ENCODE results near the gene DGKH. TPM values are rescaled to one million over a fixed set of nuclear protein-coding genes. Genes with fewer than 3 reads are reported as not detected.
A peak's percentile ranks its signal among the peaks of the same experiment; 100 is the strongest.
"Not testable (repeated sequence)": the region's sequence is repeated elsewhere in the genome, so short reads cannot be mapped to it uniquely, and the experiment has no call there.

DGKH gene
- total RNA-seq, 1 experiment from 2014 or later: 7.3 TPM

- Histone ChIP-seq H3K79me2 (ENCODE audit: low read length) (no peaks in the 10 kb centered on the region), H3K9me2 (replicated peaks; ENCODE audit: insufficient read depth, low read length) (no peaks in the 10 kb centered on the region), H3K36me3 (ENCODE audit: insufficient read depth, low read length) (no peaks in the 10 kb centered on the region), H3K4me1 (ENCODE audit: low read length) (peaks cover 28% of the 10 kb centered on the region), H3K9me3 (ENCODE audit: low read length) (no peaks in the 10 kb centered on the region), H3K4me2 (ENCODE audit: low read depth, low read length, poor library complexity, severe bottlenecking) (no peak overlapping the region), H3K27ac (ENCODE audit: low read length) (no peak overlapping the region), H4K20me1 (ENCODE audit: insufficient read depth, low read depth, low read length) (no peaks in the 10 kb centered on the region), H3K27me3 (ENCODE audit: low read length) (no peaks in the 10 kb centered on the region), H3K4me3 (ENCODE audit: low read length) (no peak overlapping the region), H2AFZ (ENCODE audit: low read length) (no peak overlapping the region), H3K9ac (ENCODE audit: low read length) (no peak overlapping the region)
- no peak for DNase-seq
Measured at GRCh38 chr13:42225051-42225450, 176.6 kb downstream of the DGKH start.

- not testable (repeated sequence) for H3K4me2 ChIP-seq (ENCODE audit: low read depth, low read length, poor library complexity, severe bottlenecking); H3K4me3 ChIP-seq (ENCODE audit: low read length); DNase-seq; H3K36me3 ChIP-seq (ENCODE audit: insufficient read depth, low read length); H2AFZ ChIP-seq (ENCODE audit: low read length); H3K9me2 ChIP-seq (replicated peaks; ENCODE audit: insufficient read depth, low read length); H3K79me2 ChIP-seq (ENCODE audit: low read length); H3K27ac ChIP-seq (ENCODE audit: low read length); H4K20me1 ChIP-seq (ENCODE audit: insufficient read depth, low read depth, low read length); H3K9me3 ChIP-seq (ENCODE audit: low read length); H3K27me3 ChIP-seq (ENCODE audit: low read length); H3K9ac ChIP-seq (ENCODE audit: low read length)
- H3K4me1 ChIP-seq (ENCODE audit: low read length): peaks cover 14% of the 10 kb centered on the region
Measured at GRCh38 chr13:42226759-42227158, 178.3 kb downstream of the DGKH start.

- Histone ChIP-seq H4K20me1 (ENCODE audit: insufficient read depth, low read depth, low read length) (no peaks in the 10 kb centered on the region), H2AFZ (ENCODE audit: low read length) (no peak overlapping the region), H3K27ac (ENCODE audit: low read length) (no peak overlapping the region), H3K27me3 (ENCODE audit: low read length) (no peaks in the 10 kb centered on the region), H3K79me2 (ENCODE audit: low read length) (no peaks in the 10 kb centered on the region), H3K9me2 (replicated peaks; ENCODE audit: insufficient read depth, low read length) (no peaks in the 10 kb centered on the region), H3K9me3 (ENCODE audit: low read length) (no peaks in the 10 kb centered on the region), H3K4me3 (ENCODE audit: low read length) (no peak overlapping the region), H3K9ac (ENCODE audit: low read length) (no peak overlapping the region), H3K4me1 (ENCODE audit: low read length) (peaks cover 14% of the 10 kb centered on the region), H3K4me2 (ENCODE audit: low read depth, low read length, poor library complexity, severe bottlenecking) (peak overlapping the region; percentile 21), H3K36me3 (ENCODE audit: insufficient read depth, low read length) (no peaks in the 10 kb centered on the region)
- DNase-seq: no peak
Measured at GRCh38 chr13:42228527-42228926, 180.1 kb downstream of the DGKH start.

- no peak overlapping the region for H2AFZ ChIP-seq (ENCODE audit: low read length)
- no peaks in the 10 kb centered on the region for H3K9me3 ChIP-seq (ENCODE audit: low read length)
- no peak for DNase-seq
- H3K79me2 ChIP-seq (ENCODE audit: low read length): no peaks in the 10 kb centered on the region
- peaks cover 14% of the 10 kb centered on the region for H3K4me1 ChIP-seq (ENCODE audit: low read length)
- no peaks in the 10 kb centered on the region for H3K9me2 ChIP-seq (replicated peaks; ENCODE audit: insufficient read depth, low read length)
- H3K4me2 ChIP-seq (ENCODE audit: low read depth, low read length, poor library complexity, severe bottlenecking): no peak overlapping the region
- no peak overlapping the region for H3K9ac ChIP-seq (ENCODE audit: low read length)
- H3K36me3 ChIP-seq (ENCODE audit: insufficient read depth, low read length): no peaks in the 10 kb centered on the region
- H3K27ac ChIP-seq (ENCODE audit: low read length): no peak overlapping the region
- H4K20me1 ChIP-seq (ENCODE audit: insufficient read depth, low read depth, low read length): no peaks in the 10 kb centered on the region
- H3K4me3 ChIP-seq (ENCODE audit: low read length): no peak overlapping the region
- no peaks in the 10 kb centered on the region for H3K27me3 ChIP-seq (ENCODE audit: low read length)
Measured at GRCh38 chr13:42229287-42229686, 180.8 kb downstream of the DGKH start.

- H3K4me2 ChIP-seq (ENCODE audit: low read depth, low read length, poor library complexity, severe bottlenecking): no peak overlapping the region
- no peaks in the 10 kb centered on the region for H3K79me2 ChIP-seq (ENCODE audit: low read length)
- peaks cover 14% of the 10 kb centered on the region for H3K4me1 ChIP-seq (ENCODE audit: low read length)
- H3K36me3 ChIP-seq (ENCODE audit: insufficient read depth, low read length): no peaks in the 10 kb centered on the region
- no peak overlapping the region for H3K27ac ChIP-seq (ENCODE audit: low read length)
- H3K27me3 ChIP-seq (ENCODE audit: low read length): no peaks in the 10 kb centered on the region
- H3K9me3 ChIP-seq (ENCODE audit: low read length): no peaks in the 10 kb centered on the region
- no peaks in the 10 kb centered on the region for H4K20me1 ChIP-seq (ENCODE audit: insufficient read depth, low read depth, low read length)
- no peaks in the 10 kb centered on the region for H3K9me2 ChIP-seq (replicated peaks; ENCODE audit: insufficient read depth, low read length)
- H3K9ac ChIP-seq (ENCODE audit: low read length): no peak overlapping the region
- H2AFZ ChIP-seq (ENCODE audit: low read length): no peak overlapping the region
- DNase-seq: no peak
- H3K4me3 ChIP-seq (ENCODE audit: low read length): no peak overlapping the region
Measured at GRCh38 chr13:42232671-42233070, 184.2 kb downstream of the DGKH start.

GRCh38 chr13:42233726-42234125 is 185.3 kb downstream of the DGKH start:
- H3K4me3 ChIP-seq (ENCODE audit: low read length): no peak overlapping the region
- H3K4me1 ChIP-seq (ENCODE audit: low read length): peaks cover 5% of the 10 kb centered on the region
- H3K27ac ChIP-seq (ENCODE audit: low read length): no peak overlapping the region
- H4K20me1 ChIP-seq (ENCODE audit: insufficient read depth, low read depth, low read length): no peaks in the 10 kb centered on the region
- no peaks in the 10 kb centered on the region for H3K79me2 ChIP-seq (ENCODE audit: low read length)
- no peaks in the 10 kb centered on the region for H3K27me3 ChIP-seq (ENCODE audit: low read length)
- H3K4me2 ChIP-seq (ENCODE audit: low read depth, low read length, poor library complexity, severe bottlenecking): no peak overlapping the region
- DNase-seq: no peak
- no peaks in the 10 kb centered on the region for H3K36me3 ChIP-seq (ENCODE audit: insufficient read depth, low read length)
- no peak overlapping the region for H2AFZ ChIP-seq (ENCODE audit: low read length)
- H3K9me3 ChIP-seq (ENCODE audit: low read length): no peaks in the 10 kb centered on the region
- H3K9me2 ChIP-seq (replicated peaks; ENCODE audit: insufficient read depth, low read length): no peaks in the 10 kb centered on the region
- H3K9ac ChIP-seq (ENCODE audit: low read length): no peak overlapping the region

GRCh38 chr13:42239161-42239560 is 190.7 kb downstream of the DGKH start:
- Histone ChIP-seq H3K9me2 (replicated peaks; ENCODE audit: insufficient read depth, low read length) (no peaks in the 10 kb centered on the region), H4K20me1 (ENCODE audit: insufficient read depth, low read depth, low read length) (no peaks in the 10 kb centered on the region), H3K9ac (ENCODE audit: low read length) (no peak overlapping the region), H3K9me3 (ENCODE audit: low read length) (no peaks in the 10 kb centered on the region), H3K27me3 (ENCODE audit: low read length) (no peaks in the 10 kb centered on the region), H3K4me1 (ENCODE audit: low read length) (no peaks in the 10 kb centered on the region), H3K36me3 (ENCODE audit: insufficient read depth, low read length) (no peaks in the 10 kb centered on the region), H3K4me2 (ENCODE audit: low read depth, low read length, poor library complexity, severe bottlenecking) (no peak overlapping the region), H3K4me3 (ENCODE audit: low read length) (no peak overlapping the region), H2AFZ (ENCODE audit: low read length) (no peak overlapping the region), H3K27ac (ENCODE audit: low read length) (no peak overlapping the region), H3K79me2 (ENCODE audit: low read length) (no peaks in the 10 kb centered on the region)
- DNase-seq: no peak

- Histone ChIP-seq H3K36me3 (ENCODE audit: insufficient read depth, low read length) (no peaks in the 10 kb centered on the region), H3K4me2 (ENCODE audit: low read depth, low read length, poor library complexity, severe bottlenecking) (no peak overlapping the region), H3K79me2 (ENCODE audit: low read length) (no peaks in the 10 kb centered on the region), H3K9me2 (replicated peaks; ENCODE audit: insufficient read depth, low read length) (no peaks in the 10 kb centered on the region), H3K9ac (ENCODE audit: low read length) (no peak overlapping the region), H3K4me1 (ENCODE audit: low read length) (no peaks in the 10 kb centered on the region), H3K9me3 (ENCODE audit: low read length) (no peaks in the 10 kb centered on the region), H4K20me1 (ENCODE audit: insufficient read depth, low read depth, low read length) (no peaks in the 10 kb centered on the region), H3K4me3 (ENCODE audit: low read length) (no peak overlapping the region), H3K27me3 (ENCODE audit: low read length) (no peaks in the 10 kb centered on the region), H3K27ac (ENCODE audit: low read length) (no peak overlapping the region), H2AFZ (ENCODE audit: low read length) (no peak overlapping the region)
- no peak for DNase-seq
Measured at GRCh38 chr13:42239644-42240043, 191.2 kb downstream of the DGKH start.

GRCh38 chr13:42246541-42246940 is 198.1 kb downstream of the DGKH start:
- H3K4me1 ChIP-seq (ENCODE audit: low read length): no peaks in the 10 kb centered on the region
- H2AFZ ChIP-seq (ENCODE audit: low read length): no peak overlapping the region
- H3K36me3 ChIP-seq (ENCODE audit: insufficient read depth, low read length): no peaks in the 10 kb centered on the region
- no peaks in the 10 kb centered on the region for H3K9me2 ChIP-seq (replicated peaks; ENCODE audit: insufficient read depth, low read length)
- H3K79me2 ChIP-seq (ENCODE audit: low read length): no peaks in the 10 kb centered on the region
- no peak overlapping the region for H3K27ac ChIP-seq (ENCODE audit: low read length)
- H3K4me2 ChIP-seq (ENCODE audit: low read depth, low read length, poor library complexity, severe bottlenecking): no peak overlapping the region
- H3K4me3 ChIP-seq (ENCODE audit: low read length): no peak overlapping the region
- no peaks in the 10 kb centered on the region for H3K9me3 ChIP-seq (ENCODE audit: low read length)
- no peaks in the 10 kb centered on the region for H4K20me1 ChIP-seq (ENCODE audit: insufficient read depth, low read depth, low read length)
- no peak overlapping the region for H3K9ac ChIP-seq (ENCODE audit: low read length)
- H3K27me3 ChIP-seq (ENCODE audit: low read length): no peaks in the 10 kb centered on the region
- DNase-seq: no peak
